Measurements from ENCODE around the gene MAPK12. TPM values are rescaled to one million over a fixed set of nuclear protein-coding genes. Genes with fewer than 3 reads are reported as not detected.

MAPK12 gene
- total and polyA plus RNA-seq, 2 donors: 9.3 to 21.3 TPM

GRCh38 chr22:50243685-50244419 lies 17.6 kb downstream of the MAPK12 start:
- no peak for DNase-seq (ENCODE audit: extremely low spot score)
- H3K27ac ChIP-seq (ENCODE audit: low read depth): peak overlapping the region; percentile 75
- H3K36me3 ChIP-seq (ENCODE audit: insufficient read depth): no peaks in the 10 kb centered on the region
- WGBS: 23% methylated on average over 27 of the region's 27 CpGs
- peaks cover 4% of the 10 kb centered on the region for H3K4me1 ChIP-seq (ENCODE audit: insufficient read depth)
- peak overlapping the region; percentile 82 for H3K4me3 ChIP-seq (ENCODE audit: low read depth, low read length)

GRCh38 chr22:50242406-50242949 lies 19.0 kb downstream of the MAPK12 start:
- H3K27ac ChIP-seq (ENCODE audit: low read depth): no peak overlapping the region
- DNase-seq (ENCODE audit: extremely low spot score): no peak
- 62% methylated on average over 14 of the region's 14 CpGs for WGBS
- peak overlapping the region; percentile 12 for H3K4me3 ChIP-seq (ENCODE audit: low read depth, low read length)
- peaks cover 4% of the 10 kb centered on the region for H3K4me1 ChIP-seq (ENCODE audit: insufficient read depth)
- H3K36me3 ChIP-seq (ENCODE audit: insufficient read depth): no peaks in the 10 kb centered on the region

GRCh38 chr22:50238755-50239154 lies 22.7 kb downstream of the MAPK12 start:
- no peak for DNase-seq (ENCODE audit: extremely low spot score)
- no peaks in the 10 kb centered on the region for H3K36me3 ChIP-seq (ENCODE audit: insufficient read depth)
- H3K4me3 ChIP-seq (ENCODE audit: low read depth, low read length): no peak overlapping the region
- peaks cover 4% of the 10 kb centered on the region for H3K4me1 ChIP-seq (ENCODE audit: insufficient read depth)
- no peak overlapping the region for H3K27ac ChIP-seq (ENCODE audit: low read depth)
- 86% methylated on average over 9 of the region's 9 CpGs for WGBS

GRCh38 chr22:50236731-50237409 lies 24.6 kb downstream of the MAPK12 start:
- H3K4me3 ChIP-seq (ENCODE audit: low read depth, low read length): no peak overlapping the region
- WGBS: 64% methylated on average over 11 of the region's 11 CpGs
- no peaks in the 10 kb centered on the region for H3K36me3 ChIP-seq (ENCODE audit: insufficient read depth)
- DNase-seq (ENCODE audit: extremely low spot score): no peak
- H3K4me1 ChIP-seq (ENCODE audit: insufficient read depth): no peaks in the 10 kb centered on the region
- H3K27ac ChIP-seq (ENCODE audit: low read depth): no peak overlapping the region

GRCh38 chr22:50233223-50233622 lies 28.3 kb downstream of the MAPK12 start:
- 92% methylated on average over 18 of the region's 18 CpGs for whole genome bisulfite sequencing
- no peaks in the 10 kb centered on the region for H3K4me1 ChIP-seq (ENCODE audit: insufficient read depth)
- DNase-seq (ENCODE audit: extremely low spot score): no peak

GRCh38 chr22:50232481-50233151 lies 28.9 kb downstream of the MAPK12 start:
- no peak overlapping the region for H3K27ac ChIP-seq (ENCODE audit: low read depth)
- WGBS: 91% methylated on average over 20 of the region's 20 CpGs
- H3K36me3 ChIP-seq (ENCODE audit: insufficient read depth): peaks cover 2% of the 10 kb centered on the region
- H3K4me3 ChIP-seq (ENCODE audit: low read depth, low read length): no peak overlapping the region
- no peak for DNase-seq (ENCODE audit: extremely low spot score)
- no peaks in the 10 kb centered on the region for H3K4me1 ChIP-seq (ENCODE audit: insufficient read depth)

More at GRCh38 chr22:50233223-50233622, 28.3 kb downstream of the MAPK12 start:
- H3K27ac ChIP-seq (ENCODE audit: low read depth): no peak overlapping the region
- no peak overlapping the region for H3K4me3 ChIP-seq (ENCODE audit: low read depth, low read length)
- peaks cover 2% of the 10 kb centered on the region for H3K36me3 ChIP-seq (ENCODE audit: insufficient read depth)

GRCh38 chr22:50229370-50229769 lies 32.1 kb downstream of the MAPK12 start:
- WGBS: 96% methylated on average over 16 of the region's 16 CpGs
- no peak for DNase-seq (ENCODE audit: extremely low spot score)
- Histone ChIP-seq H3K27ac (ENCODE audit: low read depth) (no peak overlapping the region), H3K4me3 (ENCODE audit: low read depth, low read length) (no peak overlapping the region), H3K36me3 (ENCODE audit: insufficient read depth) (peaks cover 5% of the 10 kb centered on the region), H3K4me1 (ENCODE audit: insufficient read depth) (no peaks in the 10 kb centered on the region)

GRCh38 chr22:50228366-50228765 lies 33.1 kb downstream of the MAPK12 start:
- 97% methylated on average over 9 of the region's 9 CpGs for WGBS
- H3K36me3 ChIP-seq (ENCODE audit: insufficient read depth): peaks cover 5% of the 10 kb centered on the region
- H3K4me3 ChIP-seq (ENCODE audit: low read depth, low read length): no peak overlapping the region
- H3K27ac ChIP-seq (ENCODE audit: low read depth): no peak overlapping the region
- DNase-seq (ENCODE audit: extremely low spot score): no peak
- H3K4me1 ChIP-seq (ENCODE audit: insufficient read depth): no peaks in the 10 kb centered on the region

- Histone ChIP-seq H3K36me3 (ENCODE audit: insufficient read depth) (peaks cover 8% of the 10 kb centered on the region), H3K4me3 (ENCODE audit: low read depth, low read length) (no peak overlapping the region), H3K4me1 (ENCODE audit: insufficient read depth) (no peaks in the 10 kb centered on the region), H3K27ac (ENCODE audit: low read depth) (no peak overlapping the region)
- 96% methylated on average over 25 of the region's 25 CpGs for WGBS
- no peak for DNase-seq (ENCODE audit: extremely low spot score)
Measured at GRCh38 chr22:50227579-50228215, 33.8 kb downstream of the MAPK12 start.

GRCh38 chr22:50226875-50227165 lies 34.7 kb downstream of the MAPK12 start:
- peaks cover 8% of the 10 kb centered on the region for H3K36me3 ChIP-seq (ENCODE audit: insufficient read depth)
- no peak for DNase-seq (ENCODE audit: extremely low spot score)
- no peaks in the 10 kb centered on the region for H3K4me1 ChIP-seq (ENCODE audit: insufficient read depth)
- no peak overlapping the region for H3K27ac ChIP-seq (ENCODE audit: low read depth)
- WGBS: 90% methylated on average over 18 of the region's 18 CpGs
- no peak overlapping the region for H3K4me3 ChIP-seq (ENCODE audit: low read depth, low read length)

- no peak for DNase-seq (ENCODE audit: extremely low spot score)
- peaks cover 8% of the 10 kb centered on the region for H3K36me3 ChIP-seq (ENCODE audit: insufficient read depth)
- no peaks in the 10 kb centered on the region for H3K4me1 ChIP-seq (ENCODE audit: insufficient read depth)
- 93% methylated on average over 31 of the region's 31 CpGs for WGBS
- no peak overlapping the region for H3K4me3 ChIP-seq (ENCODE audit: low read depth, low read length)
- no peak overlapping the region for H3K27ac ChIP-seq (ENCODE audit: low read depth)
Measured at GRCh38 chr22:50226063-50226874, 35.2 kb downstream of the MAPK12 start.

GRCh38 chr22:50225200-50225969 lies 36.1 kb downstream of the MAPK12 start:
- Histone ChIP-seq H3K36me3 (ENCODE audit: insufficient read depth) (peaks cover 8% of the 10 kb centered on the region), H3K4me3 (ENCODE audit: low read depth, low read length) (no peak overlapping the region), H3K4me1 (ENCODE audit: insufficient read depth) (no peaks in the 10 kb centered on the region), H3K27ac (ENCODE audit: low read depth) (no peak overlapping the region)
- 86% methylated on average over 24 of the region's 24 CpGs for WGBS
- no peak for DNase-seq (ENCODE audit: extremely low spot score)
